ENCODE data around the gene SMARCA2. TPM values are rescaled to one million over a fixed set of nuclear protein-coding genes. Genes with fewer than 3 reads are reported as not detected.

Gene SMARCA2
- total RNA-seq, 1 donor from 2014 or later: 31.6 TPM

- no peak for TF ChIP-seq CTCF (conservative IDR thresholded peaks at IDR 0.05; ENCODE audit: low read depth, low read length)
- no peak for DNase-seq (ENCODE audit: low read depth)
- H3K4me3 ChIP-seq (ENCODE audit: low read depth, low read length): no peak overlapping the region
Measured at GRCh38 chr9:2106666-2107065, 91.5 kb downstream of the SMARCA2 start.

- no peak for DNase-seq (ENCODE audit: low read depth)
- no peak for TF ChIP-seq CTCF (conservative IDR thresholded peaks at IDR 0.05; ENCODE audit: low read depth, low read length)
- no peak overlapping the region for H3K4me3 ChIP-seq (ENCODE audit: low read depth, low read length)
Measured at GRCh38 chr9:2107906-2108451, 92.8 kb downstream of the SMARCA2 start.

- no peak for TF ChIP-seq CTCF (conservative IDR thresholded peaks at IDR 0.05; ENCODE audit: low read depth, low read length)
- no peak overlapping the region for H3K4me3 ChIP-seq (ENCODE audit: low read depth, low read length)
- DNase-seq (ENCODE audit: low read depth): no peak
Measured at GRCh38 chr9:2109069-2109650, 94.0 kb downstream of the SMARCA2 start.

GRCh38 chr9:2110036-2110435, 94.9 kb downstream of the SMARCA2 start:
- no peak for TF ChIP-seq CTCF (conservative IDR thresholded peaks at IDR 0.05; ENCODE audit: low read depth, low read length)
- no peak overlapping the region for H3K4me3 ChIP-seq (ENCODE audit: low read depth, low read length)
- no peak for DNase-seq (ENCODE audit: low read depth)

- TF ChIP-seq CTCF (conservative IDR thresholded peaks at IDR 0.05; ENCODE audit: low read depth, low read length): peak; percentile 61
- no peak for DNase-seq (ENCODE audit: low read depth)
Measured at GRCh38 chr9:2116073-2116472, 100.9 kb downstream of the SMARCA2 start.

GRCh38 chr9:2117527-2117926, 102.4 kb downstream of the SMARCA2 start:
- H3K4me3 ChIP-seq (ENCODE audit: low read depth, low read length): no peak overlapping the region
- no peak for DNase-seq (ENCODE audit: low read depth)
- no peak for TF ChIP-seq CTCF (conservative IDR thresholded peaks at IDR 0.05; ENCODE audit: low read depth, low read length)

More at GRCh38 chr9:2116073-2116472, 100.9 kb downstream of the SMARCA2 start:
- no peak overlapping the region for H3K4me3 ChIP-seq (ENCODE audit: low read depth, low read length)

- no peak overlapping the region for H3K4me3 ChIP-seq (ENCODE audit: low read depth, low read length)
- no peak for DNase-seq (ENCODE audit: low read depth)
- no peak for TF ChIP-seq CTCF (conservative IDR thresholded peaks at IDR 0.05; ENCODE audit: low read depth, low read length)
Measured at GRCh38 chr9:2119566-2119965, 104.4 kb downstream of the SMARCA2 start.
